Peyer's patch (tissue), 4 donors: ENCODE results near the gene PCDHA11. TPM values are rescaled to one million over a fixed set of nuclear protein-coding genes. Genes with fewer than 3 reads are reported as not detected.
"Not testable (repeated sequence)": the region's sequence is repeated elsewhere in the genome, so short reads cannot be mapped to it uniquely, and the experiment has no call there.

ENCODE experiments used
- DNase-seq, 3 donors: peaks; one replicate each; pipeline ENCODE4 v3.0.0-alpha.2; 2017 to 2019
- H3K27ac ChIP-seq, 4 donors: fragments of 200-600 bp; sonication (generic); one replicate each; pipeline ENCODE4 v1.5.1; 2016 to 2019
- H3K27me3 ChIP-seq, 2 donors: fragments of 200-600 bp; sonication (generic); one replicate each; pipeline ENCODE4 v1.5.1; 2019
- H3K36me3 ChIP-seq, 3 donors: fragments of 200-600 bp; sonication (generic); one replicate each; pipeline ENCODE4 v1.5.1; 2016 to 2019
- H3K4me1 ChIP-seq, 4 donors: fragments of 200-600 bp; sonication (generic); one replicate each; pipeline ENCODE4 v1.5.1; 2016 to 2019
- H3K4me3 ChIP-seq, 4 donors: fragments of 200-600 bp; sonication (generic); 1 replicate in 3 of 4; 2 replicates in 1 of 4; pipeline ENCODE4 v1.5.1; 2016 to 2019; ENCODE audit warnings: mild to moderate bottlenecking in 1 of 4
- H3K9me3 ChIP-seq, 4 donors: fragments of 200-600 bp; sonication (generic); one replicate each; pipeline ENCODE4 v1.5.1; 2016 to 2019; ENCODE audit warnings: mild to moderate bottlenecking in 1 of 4
- POLR2A ChIP-seq, 2 donors: fragments of 450-650 bp; IDR thresholded peaks; one replicate each; pipeline ENCODE4 v1.5.1; 2017; ENCODE audit warnings: antibody characterized with exemption in 2 of 2, mild to moderate bottlenecking in 2 of 2, moderate library complexity in 2 of 2
- total RNA-seq, 4 donors: library from RNA; depleted of rRNA; stranded (reverse); fragments of >200 nt; gene quantifications; one replicate each; pipeline ENCODE4 v1.1.0, GENCODE V29; 2016
- TF ChIP-seq, protein P1 (sequence below), 6 experiments: fragments of 450-650 bp in 4 of 6; fragments of 200-600 bp in 2 of 6; sonication (generic) in 1 of 6; IDR thresholded peaks; one replicate each; pipeline ENCODE4 v1.5.1; 2017 to 2019; ENCODE audit warnings: antibody characterized with exemption in 6 of 6, mild to moderate bottlenecking in 3 of 6, moderate library complexity in 1 of 6

Gene PCDHA11
- total RNA-seq, 4 donors from 2014 or later: 0.27 to 5.8 (median 0.40) TPM

- no peaks in the 10 kb centered on the region for H3K4me1 ChIP-seq
- no peak within 1 kb of the TSS for H3K4me3 ChIP-seq
- TF ChIP-seq POLR2A (IDR thresholded peaks at IDR 0.05): no peak
- TF ChIP-seq, protein P1, sequence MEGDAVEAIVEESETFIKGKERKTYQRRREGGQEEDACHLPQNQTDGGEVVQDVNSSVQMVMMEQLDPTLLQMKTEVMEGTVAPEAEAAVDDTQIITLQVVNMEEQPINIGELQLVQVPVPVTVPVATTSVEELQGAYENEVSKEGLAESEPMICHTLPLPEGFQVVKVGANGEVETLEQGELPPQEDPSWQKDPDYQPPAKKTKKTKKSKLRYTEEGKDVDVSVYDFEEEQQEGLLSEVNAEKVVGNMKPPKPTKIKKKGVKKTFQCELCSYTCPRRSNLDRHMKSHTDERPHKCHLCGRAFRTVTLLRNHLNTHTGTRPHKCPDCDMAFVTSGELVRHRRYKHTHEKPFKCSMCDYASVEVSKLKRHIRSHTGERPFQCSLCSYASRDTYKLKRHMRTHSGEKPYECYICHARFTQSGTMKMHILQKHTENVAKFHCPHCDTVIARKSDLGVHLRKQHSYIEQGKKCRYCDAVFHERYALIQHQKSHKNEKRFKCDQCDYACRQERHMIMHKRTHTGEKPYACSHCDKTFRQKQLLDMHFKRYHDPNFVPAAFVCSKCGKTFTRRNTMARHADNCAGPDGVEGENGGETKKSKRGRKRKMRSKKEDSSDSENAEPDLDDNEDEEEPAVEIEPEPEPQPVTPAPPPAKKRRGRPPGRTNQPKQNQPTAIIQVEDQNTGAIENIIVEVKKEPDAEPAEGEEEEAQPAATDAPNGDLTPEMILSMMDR (IDR thresholded peaks at IDR 0.05): no peak
- H3K36me3 ChIP-seq: no peaks in the 10 kb centered on the region
- no peaks in the 10 kb centered on the region for H3K27me3 ChIP-seq
- no peak within 1 kb of the TSS for H3K27ac ChIP-seq
- no peak for DNase-seq
- H3K9me3 ChIP-seq: peaks cover 0 to 34% (median 5%) of the 10 kb centered on the region in 4 donors
Measured at GRCh38 chr5:140827704-140828361, 40.9 kb upstream of the PCDHA11 start, which contains the start of gene PCDHA6. Gene PCDHA6 (plus strand): TSS chr5:140827960. CDS start chr5:140828092, 132 bp downstream.

DNA sequence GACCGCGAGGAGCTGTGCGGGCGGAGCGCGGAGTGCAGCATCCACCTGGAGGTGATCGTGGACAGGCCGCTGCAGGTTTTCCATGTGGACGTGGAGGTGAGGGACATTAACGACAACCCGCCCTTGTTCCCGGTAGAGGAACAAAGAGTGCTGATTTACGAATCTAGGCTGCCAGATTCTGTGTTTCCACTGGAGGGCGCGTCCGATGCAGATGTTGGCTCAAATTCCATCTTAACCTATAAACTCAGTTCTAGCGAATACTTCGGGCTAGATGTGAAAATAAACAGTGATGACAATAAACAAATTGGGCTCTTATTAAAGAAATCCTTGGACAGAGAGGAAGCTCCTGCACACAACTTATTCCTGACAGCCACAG is 40.4 kb upstream of the PCDHA11 start:
- H3K9me3 ChIP-seq: peaks cover 0 to 29% (median 5%) of the 10 kb centered on the region in 4 donors
- no peak overlapping the region for H3K4me3 ChIP-seq

GRCh38 chr5:140829511-140830501 is 39.0 kb upstream of the PCDHA11 start:
- H3K27me3 ChIP-seq, H3K36me3 ChIP-seq, DNase-seq, H3K4me3 ChIP-seq, H3K27ac ChIP-seq, H3K4me1 ChIP-seq: not testable (repeated sequence)
- H3K9me3 ChIP-seq: peaks cover 0 to 31% (median 8%) of the 10 kb centered on the region in 4 donors

More for the DNA sequence above, 40.4 kb upstream of the PCDHA11 start:
- Histone ChIP-seq H3K36me3 (no peaks in the 10 kb centered on the region), H3K4me1 (no peaks in the 10 kb centered on the region), H3K27me3 (no peaks in the 10 kb centered on the region), H3K27ac (no peak overlapping the region)
- TF ChIP-seq POLR2A (IDR thresholded peaks at IDR 0.05): no peak
- TF ChIP-seq, protein P1 (IDR thresholded peaks at IDR 0.05): no peak
- no peak for DNase-seq

- no peaks in the 10 kb centered on the region for H3K4me1 ChIP-seq
- no peak within 1 kb of the TSS for H3K27ac ChIP-seq
- peak within 1 kb of the TSS in 2 of 4 donors; percentile 6 to 23 for H3K4me3 ChIP-seq
- DNase-seq: no peak
- H3K36me3 ChIP-seq: no peaks in the 10 kb centered on the region
- H3K27me3 ChIP-seq: no peaks in the 10 kb centered on the region
- TF ChIP-seq, protein P1 (IDR thresholded peaks at IDR 0.05): no peak
- no peak for TF ChIP-seq POLR2A (IDR thresholded peaks at IDR 0.05)
- peaks cover 0 to 34% (median 12%) of the 10 kb centered on the region in 4 donors for H3K9me3 ChIP-seq
Measured at GRCh38 chr5:140833993-140834392, 34.8 kb upstream of the PCDHA11 start, which contains the start of gene PCDHA7. Gene PCDHA7 (plus strand): TSS chr5:140834269. CDS start chr5:140834384, 115 bp downstream.

GRCh38 chr5:140834439-140835008 is 34.2 kb upstream of the PCDHA11 start:
- Histone ChIP-seq H3K9me3 (peaks cover 0 to 31% (median 9%) of the 10 kb centered on the region in 4 donors), H3K4me3 (peak overlapping the region in 2 of 4 donors; percentile 6 to 23)
- H3K27me3 ChIP-seq, H3K27ac ChIP-seq, H3K36me3 ChIP-seq, DNase-seq, H3K4me1 ChIP-seq: not testable (repeated sequence)

GRCh38 chr5:140835622-140836510 is 32.9 kb upstream of the PCDHA11 start:
- H3K4me3 ChIP-seq: no peak overlapping the region
- H3K27me3 ChIP-seq: no peaks in the 10 kb centered on the region
- no peaks in the 10 kb centered on the region for H3K4me1 ChIP-seq
- H3K9me3 ChIP-seq: peaks cover 0 to 23% (median 7%) of the 10 kb centered on the region in 4 donors
- DNase-seq: no peak
- H3K36me3 ChIP-seq: no peaks in the 10 kb centered on the region
- H3K27ac ChIP-seq: no peak overlapping the region
- no peak for TF ChIP-seq POLR2A (IDR thresholded peaks at IDR 0.05)
- TF ChIP-seq, protein P1 (IDR thresholded peaks at IDR 0.05): no peak
